ENCODE results near the gene CDC34.

CDC34 gene

DNA sequence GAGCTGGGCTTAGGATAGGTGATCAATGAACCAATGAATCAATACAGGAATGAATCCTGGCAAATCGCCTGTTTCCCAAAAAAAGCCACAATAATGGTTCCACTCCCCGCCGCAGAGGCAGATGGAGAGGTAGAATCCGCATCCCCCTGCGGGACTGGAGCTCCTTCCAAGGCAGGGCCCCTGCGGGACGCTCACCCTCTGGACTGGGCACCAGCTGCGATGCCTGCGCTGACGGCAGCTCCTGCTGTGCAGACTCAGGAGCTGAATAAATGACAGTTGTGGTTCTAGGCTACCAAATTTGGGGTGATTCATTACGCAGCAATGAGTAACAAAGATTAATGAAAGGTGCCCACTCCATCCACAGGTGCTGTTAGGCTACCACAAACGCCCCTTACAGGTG lies 8.8 kb upstream of the CDC34 start:
- DNase-seq (ENCODE audit: low read depth) = no peak

GRCh38 chr19:524062-524674 lies 7.4 kb upstream of the CDC34 start:
- no peak for DNase-seq (ENCODE audit: low read depth)

DNA sequence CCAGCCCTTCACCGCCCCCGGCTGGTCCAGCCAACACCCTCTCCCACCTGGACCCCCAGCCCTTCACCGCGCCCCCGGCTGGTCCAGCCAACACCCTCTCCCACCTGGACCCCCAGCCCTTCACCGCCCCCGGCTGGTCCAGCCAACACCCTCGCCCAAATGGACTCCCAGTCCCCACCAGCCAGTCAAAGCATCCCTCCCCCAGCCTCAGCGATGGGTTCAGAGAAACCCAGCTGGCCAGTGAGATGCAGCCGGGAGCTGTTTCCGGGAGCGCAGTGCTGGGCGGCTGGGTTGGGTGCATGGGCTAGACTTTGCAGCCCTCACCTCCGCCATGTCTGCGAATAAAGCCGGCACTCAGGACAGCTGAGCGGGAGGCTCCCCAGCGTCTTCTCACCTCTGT lies 6.5 kb upstream of the CDC34 start:
- no peak for DNase-seq (ENCODE audit: low read depth)

- no peak for DNase-seq (ENCODE audit: low read depth)
Measured at GRCh38 chr19:525857-526419, 5.6 kb upstream of the CDC34 start.

DNA sequence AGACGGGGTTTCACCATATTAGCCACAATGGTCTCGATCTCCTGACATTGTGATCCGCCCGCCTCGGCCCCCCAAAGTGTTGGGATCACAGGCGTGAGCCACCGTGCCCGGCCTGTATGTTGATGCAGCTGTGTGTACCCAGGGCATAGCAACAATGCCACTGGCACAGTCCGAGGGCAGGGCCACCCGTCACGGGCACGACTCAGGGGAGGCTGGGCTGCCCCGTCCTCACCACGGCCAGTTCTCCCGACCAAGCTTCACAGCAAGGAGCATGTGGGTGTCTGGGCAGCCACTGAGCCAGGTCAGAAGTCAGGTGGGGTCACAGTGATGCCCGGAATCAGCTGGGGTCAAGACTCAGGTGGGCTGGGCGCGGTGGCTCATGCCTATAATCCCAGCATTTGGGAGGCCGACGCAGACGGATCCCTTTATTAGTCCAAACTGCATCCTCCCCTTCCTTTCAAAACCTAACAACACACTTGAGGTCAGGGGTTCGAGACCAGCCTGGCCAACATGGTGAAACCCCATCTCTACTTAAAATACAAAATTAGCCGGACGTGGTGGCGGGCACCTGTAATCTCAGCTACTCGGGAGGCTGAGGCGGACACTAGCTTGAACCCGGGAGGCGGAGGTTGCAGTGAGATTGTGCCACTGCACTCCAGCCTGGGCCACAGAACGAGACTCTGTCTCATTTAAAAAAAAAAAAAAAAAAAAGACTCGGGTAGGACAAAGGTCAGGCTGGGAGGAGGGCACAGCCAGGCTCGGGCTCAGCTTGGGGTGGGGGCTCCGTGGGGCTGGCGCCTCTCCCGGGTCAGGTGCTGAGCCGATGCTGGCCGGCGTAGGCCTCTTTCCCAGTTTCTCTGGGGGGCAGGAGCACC lies 1.2 kb upstream of the CDC34 start:
- no peak for DNase-seq (ENCODE audit: low read depth)

- DNase-seq (ENCODE audit: low read depth) = peak; percentile 78
Measured at GRCh38 chr19:531009-531752, 379 bp upstream of the CDC34 start.

DNA sequence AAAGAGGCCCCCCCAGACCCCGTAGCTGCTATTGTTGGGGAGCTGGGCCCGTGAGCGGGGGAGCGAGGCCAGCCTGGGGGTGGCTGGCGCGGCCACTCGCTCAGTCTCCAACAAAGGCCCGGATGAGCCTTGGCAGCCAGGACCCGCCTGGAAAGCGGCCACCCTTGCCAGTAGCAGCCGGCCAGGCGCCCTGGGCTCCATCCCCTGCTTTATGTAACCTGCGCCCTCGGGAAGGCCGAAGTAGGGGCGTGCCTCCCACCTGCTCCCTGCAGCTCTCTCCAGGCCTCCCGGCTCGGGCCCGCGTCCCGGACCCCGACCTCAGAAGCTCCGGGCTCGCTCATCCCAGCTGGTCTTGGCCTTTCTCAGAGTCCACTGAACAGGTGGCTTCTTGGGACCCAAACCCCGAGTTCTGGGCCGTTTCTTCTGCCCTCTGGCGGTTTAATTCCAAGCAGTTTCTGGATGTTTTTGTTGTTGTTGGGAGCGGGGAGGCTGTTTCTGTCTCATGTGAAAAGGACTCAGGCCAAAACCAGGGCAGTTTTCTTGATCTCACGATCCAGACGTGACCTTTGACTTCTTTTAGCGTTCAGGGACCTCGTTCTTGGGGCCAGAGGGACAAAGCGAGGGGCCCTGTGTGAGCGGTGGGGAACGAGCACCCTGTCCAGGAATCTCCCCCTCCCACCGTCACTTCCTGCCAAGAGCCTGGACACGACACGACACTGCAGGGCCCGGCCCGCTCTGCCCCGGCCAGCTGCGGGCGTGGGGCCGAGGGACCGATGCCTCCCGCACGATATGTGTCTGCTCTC lies 1.2 kb downstream of the CDC34 start:
- DNase-seq (ENCODE audit: low read depth) = no peak

- DNase-seq (ENCODE audit: low read depth) = no peak
Measured at GRCh38 chr19:533364-534058, 2.0 kb downstream of the CDC34 start.

GRCh38 chr19:534088-534487 lies 2.5 kb downstream of the CDC34 start:
- DNase-seq (ENCODE audit: low read depth) = no peak

- DNase-seq (ENCODE audit: low read depth) = no peak
Measured at GRCh38 chr19:535017-535835, 3.7 kb downstream of the CDC34 start.

DNA sequence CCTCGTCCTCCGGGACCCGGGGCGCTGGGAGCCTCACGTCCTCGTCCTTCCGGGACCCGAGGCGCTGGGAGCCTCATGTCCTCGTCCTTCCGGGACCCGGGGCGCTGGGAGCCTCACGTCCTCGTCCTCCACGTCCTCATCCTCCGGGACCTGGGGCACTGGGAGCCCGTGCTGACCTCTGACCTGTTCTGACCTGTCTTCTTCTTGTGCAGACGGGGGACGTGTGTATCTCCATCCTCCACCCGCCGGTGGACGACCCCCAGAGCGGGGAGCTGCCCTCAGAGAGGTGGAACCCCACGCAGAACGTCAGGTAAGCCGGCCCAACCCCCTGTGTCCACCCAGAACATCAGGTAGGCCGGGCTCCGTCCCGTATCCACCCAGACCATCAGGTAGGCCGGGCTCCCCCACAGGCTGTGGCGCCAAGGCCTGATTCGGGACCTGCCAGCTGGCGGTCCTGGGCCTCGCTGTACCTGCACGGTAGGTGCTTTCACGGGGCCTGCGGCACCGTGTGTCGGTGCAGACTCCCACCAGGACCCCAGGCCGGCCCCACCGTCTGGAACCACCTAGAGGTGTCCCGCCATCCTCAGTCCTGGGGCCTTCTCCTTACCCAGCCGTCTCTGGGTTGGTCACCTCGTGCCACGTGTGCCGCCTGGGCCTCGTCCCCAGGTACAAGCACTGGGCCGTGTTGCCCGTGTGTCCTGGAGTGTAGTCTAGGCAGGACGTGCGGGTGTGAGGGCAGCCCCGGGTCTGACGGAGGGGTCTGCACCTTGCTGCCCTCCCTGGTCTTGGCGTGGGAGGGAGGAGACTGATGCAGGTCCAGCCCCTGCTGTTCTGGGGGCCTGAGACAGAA lies 4.7 kb downstream of the CDC34 start:
- DNase-seq (ENCODE audit: low read depth) = no peak

- no peak for DNase-seq (ENCODE audit: low read depth)
Measured at GRCh38 chr19:536881-537404, 5.4 kb downstream of the CDC34 start.

DNA sequence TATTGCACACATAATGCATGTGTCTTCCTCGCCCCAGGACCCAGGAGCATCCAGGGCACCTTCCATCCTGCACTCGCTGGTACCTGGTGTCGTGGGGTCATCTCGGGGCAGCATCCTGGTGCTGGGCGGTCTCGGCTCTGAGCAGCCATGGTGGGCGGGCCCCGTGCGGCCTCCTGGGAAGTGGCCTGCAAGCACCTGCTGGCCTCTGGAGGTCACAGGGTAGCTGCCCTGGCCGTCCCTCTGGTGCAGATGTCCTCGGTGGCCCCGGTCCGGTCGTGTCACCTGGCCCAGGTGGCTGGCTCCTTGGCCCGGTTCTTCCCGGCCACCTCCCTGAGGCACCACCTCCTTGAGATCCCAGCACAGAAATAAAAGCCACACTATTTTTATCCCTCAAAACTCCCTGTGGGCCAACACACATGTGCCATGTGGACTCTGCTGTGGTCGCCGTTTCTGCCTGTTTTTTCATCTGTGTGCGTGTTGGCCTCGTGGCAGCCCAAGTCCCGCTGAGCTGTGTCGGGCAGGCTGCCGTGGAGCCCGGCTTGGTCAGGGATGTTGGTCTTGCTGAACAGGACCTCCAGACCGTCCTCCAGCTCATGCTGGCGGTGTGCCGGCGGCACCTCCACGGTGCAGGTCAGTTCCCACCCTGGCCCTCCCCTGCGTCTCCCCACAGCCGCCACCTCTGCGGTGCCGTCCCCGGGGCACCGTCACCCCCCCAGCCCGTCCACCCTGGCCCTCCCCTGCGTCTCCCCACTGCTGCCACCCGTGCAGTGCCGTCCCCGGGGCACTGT lies 7.3 kb downstream of the CDC34 start:
- no peak for DNase-seq (ENCODE audit: low read depth)

DNA sequence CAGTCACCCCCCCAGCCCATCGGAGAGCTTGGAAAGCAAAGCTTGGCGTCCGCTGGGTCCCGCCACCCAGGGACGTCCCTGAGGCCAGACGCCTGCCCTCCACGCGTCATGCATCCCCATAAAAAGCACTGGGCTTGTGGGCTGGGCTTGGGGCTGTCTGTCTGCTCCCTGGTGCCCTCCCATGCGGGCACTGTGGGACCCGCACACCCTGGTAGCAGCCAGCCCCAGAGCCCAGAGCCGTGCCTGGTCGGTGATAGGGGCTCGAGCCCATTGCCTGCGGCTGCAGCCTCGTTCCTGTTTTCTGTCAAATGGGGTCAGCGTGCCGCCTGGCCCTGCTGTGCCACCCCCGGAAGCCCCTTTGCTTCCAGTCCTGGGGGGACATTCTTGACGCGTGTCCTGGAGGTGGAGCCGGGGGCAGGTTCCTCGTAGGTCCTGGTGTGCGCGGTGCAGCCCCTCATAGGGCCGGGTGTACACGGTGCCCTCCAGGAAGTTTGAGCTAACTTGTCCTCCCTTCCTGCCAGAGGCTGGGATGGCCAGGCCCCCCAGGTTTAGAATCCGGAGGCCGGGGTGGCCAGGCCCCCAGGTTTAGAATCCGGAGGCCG lies 8.0 kb downstream of the CDC34 start:
- DNase-seq (ENCODE audit: low read depth) = no peak

DNA sequence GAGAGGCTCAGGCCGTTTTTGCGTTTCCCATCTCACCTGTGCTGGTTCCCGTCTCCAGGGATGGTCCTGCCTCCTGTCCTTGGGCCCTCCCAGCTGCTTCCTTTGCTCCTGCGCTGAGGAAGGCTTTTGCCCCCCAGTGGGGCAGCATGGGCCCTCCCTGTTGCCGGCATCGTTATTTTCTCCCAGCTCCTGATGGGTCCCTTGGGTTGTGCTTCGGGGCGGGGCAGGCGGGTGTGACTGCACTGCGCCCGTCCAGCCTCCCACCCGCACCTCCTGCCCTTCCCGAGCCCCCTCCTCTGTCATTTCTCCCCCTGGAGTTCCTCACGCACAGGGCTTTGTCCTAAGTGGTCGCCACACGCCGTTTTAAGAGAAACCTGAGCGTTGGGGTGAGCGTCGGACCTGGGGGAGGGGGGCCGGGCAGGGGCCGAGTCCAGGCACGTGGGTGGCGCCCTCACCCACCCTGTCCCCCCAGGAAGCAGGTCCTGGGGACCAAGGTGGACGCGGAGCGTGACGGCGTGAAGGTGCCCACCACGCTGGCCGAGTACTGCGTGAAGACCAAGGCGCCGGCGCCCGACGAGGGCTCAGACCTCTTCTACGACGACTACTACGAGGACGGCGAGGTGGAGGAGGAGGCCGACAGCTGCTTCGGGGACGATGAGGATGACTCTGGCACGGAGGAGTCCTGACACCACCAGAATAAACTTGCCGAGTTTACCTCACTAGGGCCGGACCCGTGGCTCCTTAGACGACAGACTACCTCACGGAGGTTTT lies 9.5 kb downstream of the CDC34 start:
- no peak for DNase-seq (ENCODE audit: low read depth)

DNA sequence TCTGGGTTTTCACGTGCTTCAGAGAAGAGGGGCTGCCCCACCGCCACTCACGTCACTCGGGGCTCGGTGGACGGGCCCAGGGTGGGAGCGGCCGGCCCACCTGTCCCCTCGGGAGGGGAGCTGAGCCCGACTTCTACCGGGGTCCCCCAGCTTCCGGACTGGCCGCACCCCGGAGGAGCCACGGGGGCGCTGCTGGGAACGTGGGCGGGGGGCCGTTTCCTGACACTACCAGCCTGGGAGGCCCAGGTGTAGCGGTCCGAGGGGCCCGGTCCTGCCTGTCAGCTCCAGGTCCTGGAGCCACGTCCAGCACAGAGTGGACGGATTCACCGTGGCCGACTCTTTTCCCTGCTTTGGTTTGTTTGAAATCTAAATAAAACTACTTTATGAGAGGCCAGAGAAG lies 10.1 kb downstream of the CDC34 start:
- no peak for DNase-seq (ENCODE audit: low read depth)

All from stimulated activated CD8-positive, alpha-beta memory T cell treated with anti-CD3 and anti-CD28 coated beads, Interleukin-4, amount 100 ng/mL, for 24 hours (primary cell).